ENCODE measurements around the gene FBXO8. TPM values are rescaled to one million over a fixed set of nuclear protein-coding genes. Genes with fewer than 3 reads are reported as not detected.

The FBXO8 gene
- total RNA-seq, 1 donor from 2014 or later = 41.0 TPM

DNA sequence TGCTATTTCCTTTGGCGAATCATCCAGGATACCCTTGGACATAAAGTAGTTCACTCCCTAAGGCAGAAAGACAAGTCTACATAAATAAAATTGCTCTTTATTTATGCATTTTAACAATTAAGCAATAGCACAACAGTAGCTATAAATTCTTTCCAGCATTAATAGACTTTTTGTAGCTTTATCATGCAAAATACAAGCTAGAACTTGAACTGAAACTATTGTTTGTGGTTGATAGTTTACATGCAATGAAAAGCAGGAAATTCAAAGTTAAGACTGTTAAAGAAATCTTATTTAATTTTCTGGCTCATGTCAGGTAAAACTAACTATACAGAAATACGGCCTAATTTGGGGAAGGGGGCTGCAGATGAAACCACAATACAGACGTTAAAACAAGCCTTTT lies 42.3 kb downstream of the FBXO8 start:
- DNase-seq = no peak

DNA sequence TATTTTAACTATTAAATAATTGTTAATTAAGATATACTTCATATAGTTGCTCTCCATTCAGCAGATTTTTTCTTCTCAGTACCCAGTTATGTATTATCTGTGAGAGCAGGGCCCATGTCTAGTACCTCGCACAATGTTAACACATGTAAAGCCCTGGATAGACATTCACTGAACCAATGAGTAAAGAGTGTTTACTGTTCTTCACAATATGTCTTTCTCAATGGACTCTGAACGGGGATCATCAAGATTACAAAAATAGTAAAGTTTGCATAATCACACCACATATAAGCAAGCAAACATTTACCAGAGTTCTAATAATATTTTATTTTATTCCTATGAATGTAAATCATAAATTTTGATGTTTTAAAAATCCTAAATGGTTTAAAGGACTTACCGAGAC lies 47.1 kb downstream of the FBXO8 start:
- no peak for DNase-seq

DNA sequence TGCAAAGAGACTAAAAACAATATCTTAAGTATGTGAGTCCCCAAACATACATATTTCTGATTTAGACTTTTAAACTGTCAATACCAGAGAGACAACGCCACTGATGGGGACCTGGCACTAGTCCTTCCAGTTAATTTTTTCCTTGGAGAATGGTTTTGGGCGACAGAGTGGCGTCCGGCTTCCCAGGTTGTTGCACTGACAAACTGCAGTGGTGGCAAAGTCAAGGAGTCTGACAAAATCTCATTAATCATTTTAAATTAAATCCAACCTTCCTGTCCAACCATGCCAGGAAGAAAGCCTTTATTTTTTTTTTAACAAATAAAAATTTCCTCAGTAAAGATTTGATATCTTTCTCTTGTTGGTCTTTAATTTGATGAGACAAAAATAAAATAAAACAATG lies 52.8 kb downstream of the FBXO8 start:
- no peak for DNase-seq

DNA sequence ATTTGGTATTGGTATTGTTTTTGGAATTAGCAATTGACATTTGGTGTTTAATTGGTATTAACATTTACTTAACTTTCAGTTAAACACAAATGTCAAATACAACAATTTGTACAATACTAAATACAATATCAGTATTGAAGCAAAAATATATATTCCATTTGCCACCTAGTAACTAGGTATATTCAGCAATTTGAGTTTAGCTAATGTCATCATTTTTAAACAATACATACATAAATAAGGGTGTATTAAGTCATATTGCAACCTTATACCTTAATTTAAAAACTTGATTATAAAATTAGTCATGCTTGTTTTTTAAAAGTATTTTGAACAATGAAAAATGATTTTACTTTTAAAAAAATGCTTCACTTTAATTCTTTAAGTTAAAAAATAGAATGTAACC lies 53.3 kb downstream of the FBXO8 start:
- DNase-seq = no peak

DNA sequence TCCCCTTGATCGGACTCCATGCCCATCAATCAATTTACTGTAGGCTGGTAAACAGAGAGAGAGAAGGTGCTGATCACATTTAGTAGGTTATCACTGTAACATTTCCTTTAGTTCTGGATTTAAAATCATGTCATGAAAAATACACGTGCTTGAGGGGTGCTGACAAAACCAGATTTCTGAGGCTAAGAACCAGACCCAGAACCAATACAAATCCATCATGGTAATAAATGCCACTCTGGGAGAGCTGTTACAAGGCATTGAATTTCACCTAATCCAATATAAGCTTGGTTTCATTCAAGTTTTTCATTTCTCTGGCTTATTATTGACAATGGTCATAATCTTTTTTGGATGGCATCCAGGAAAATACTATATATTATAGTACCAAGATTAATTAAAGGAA lies 54.5 kb downstream of the FBXO8 start:
- no peak for DNase-seq

DNA sequence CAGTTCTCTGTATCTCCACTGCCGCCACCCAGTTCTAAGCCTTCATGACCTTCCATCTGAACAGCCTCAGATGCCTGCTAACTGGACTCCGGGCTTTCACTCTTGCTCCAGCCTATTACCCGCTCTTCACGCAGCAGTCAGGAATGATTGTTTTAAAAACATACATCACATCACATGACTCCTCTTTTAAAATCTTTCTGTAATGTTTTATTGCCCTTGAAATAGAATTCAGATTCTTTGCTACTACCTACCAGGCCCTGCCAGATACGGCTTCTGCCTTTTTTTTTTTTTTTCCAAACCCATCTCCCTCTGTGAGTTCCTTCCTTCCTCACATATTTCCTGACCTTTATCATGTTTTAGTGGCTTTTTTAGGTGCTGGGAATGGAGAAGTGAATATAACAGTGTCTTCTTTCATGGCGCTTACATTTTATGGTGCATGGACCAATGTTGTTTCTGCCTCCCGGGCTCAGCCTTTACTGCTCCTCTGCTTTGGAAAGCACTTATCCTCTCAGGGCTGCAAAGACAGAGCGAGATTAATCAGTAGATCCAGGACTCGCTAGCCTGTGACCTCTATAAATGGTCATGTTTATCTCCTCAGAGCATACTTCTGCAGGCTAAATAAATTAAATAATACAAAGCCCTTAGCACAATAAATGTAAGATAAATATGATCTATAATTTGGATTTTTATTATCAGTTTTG lies 58.0 kb downstream of the FBXO8 start:
- no peak for DNase-seq

DNA sequence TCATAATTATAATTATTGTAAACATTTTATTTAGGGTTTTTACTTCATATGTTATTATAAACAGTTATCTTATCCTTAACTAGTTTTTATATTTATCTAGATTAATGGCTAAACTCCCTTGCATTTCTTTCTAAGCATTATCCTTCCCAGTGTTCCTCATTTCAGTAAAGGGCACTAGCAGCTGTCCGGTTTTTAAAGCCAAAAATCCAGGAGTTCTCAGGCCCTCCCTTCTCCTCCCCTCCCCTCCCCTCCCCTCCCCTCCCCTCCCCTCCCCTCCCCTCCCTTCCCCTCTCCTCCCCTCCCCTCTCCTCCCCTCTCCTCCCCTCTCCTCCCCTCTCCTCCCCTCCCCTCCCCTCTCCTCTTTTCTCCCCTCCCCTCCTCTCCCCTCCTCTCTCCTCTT lies 58.9 kb downstream of the FBXO8 start:
- no peak for DNase-seq

DNA sequence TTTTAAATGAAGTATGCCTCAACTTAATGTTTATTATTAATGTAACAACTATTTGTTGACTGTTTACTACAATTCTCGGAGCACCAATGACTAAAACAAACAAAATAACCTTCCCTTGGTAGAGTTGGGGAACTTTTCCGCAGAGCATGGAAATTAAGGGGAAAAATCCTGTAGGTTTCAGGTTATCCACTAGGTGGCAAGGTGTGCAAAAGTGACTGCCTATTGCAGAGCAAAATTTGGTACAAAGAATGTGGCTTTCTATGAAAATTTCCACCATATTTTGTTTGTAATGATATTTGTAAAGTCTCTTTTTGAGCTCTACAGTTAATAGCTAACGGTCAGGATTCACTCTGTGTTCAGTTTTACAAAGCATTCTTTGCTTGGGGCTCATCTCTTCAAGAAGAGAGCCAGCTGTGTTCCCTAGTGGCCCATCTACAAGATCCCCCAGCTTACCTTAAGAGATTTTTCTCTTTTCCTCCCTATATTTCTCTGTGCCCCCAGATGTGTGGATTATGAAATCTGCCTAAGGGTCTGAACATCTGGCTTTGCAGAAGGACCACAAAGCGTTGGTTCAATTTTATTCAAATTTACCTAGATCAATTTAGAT lies 61.1 kb downstream of the FBXO8 start:
- DNase-seq = peak; percentile 50

DNA sequence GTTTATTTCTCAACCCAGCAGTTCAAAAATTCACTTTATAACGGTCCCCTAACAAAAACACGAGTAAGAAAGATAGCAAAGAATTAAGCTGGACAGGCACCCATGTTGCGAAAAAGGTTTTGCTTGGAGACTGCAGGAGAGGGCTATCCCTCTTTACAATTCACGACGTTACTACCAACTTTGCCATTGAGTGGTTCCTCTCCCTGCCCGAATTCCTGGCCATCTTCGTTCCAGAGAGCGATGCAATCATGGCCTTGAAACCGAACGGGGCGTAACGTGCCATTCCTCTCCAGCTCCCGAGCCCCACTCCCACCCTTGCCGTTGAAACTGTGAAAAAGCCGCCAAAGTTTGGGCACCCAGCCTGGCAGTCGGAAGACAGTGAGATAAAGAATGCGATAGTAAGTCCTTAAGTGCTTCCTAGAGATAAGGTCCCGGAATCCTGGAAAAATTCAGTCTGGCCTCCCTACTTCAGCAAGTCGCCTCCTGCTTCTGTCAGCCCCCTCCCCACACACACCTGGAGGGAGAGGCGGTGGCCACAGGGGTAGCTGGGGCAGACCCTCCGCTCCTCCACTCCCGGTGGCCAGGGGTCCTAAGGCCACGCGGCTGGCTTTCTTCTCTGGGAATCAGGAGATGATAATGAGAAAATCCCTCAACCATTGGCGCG lies 65.2 kb downstream of the FBXO8 start:
- no peak for DNase-seq

DNA sequence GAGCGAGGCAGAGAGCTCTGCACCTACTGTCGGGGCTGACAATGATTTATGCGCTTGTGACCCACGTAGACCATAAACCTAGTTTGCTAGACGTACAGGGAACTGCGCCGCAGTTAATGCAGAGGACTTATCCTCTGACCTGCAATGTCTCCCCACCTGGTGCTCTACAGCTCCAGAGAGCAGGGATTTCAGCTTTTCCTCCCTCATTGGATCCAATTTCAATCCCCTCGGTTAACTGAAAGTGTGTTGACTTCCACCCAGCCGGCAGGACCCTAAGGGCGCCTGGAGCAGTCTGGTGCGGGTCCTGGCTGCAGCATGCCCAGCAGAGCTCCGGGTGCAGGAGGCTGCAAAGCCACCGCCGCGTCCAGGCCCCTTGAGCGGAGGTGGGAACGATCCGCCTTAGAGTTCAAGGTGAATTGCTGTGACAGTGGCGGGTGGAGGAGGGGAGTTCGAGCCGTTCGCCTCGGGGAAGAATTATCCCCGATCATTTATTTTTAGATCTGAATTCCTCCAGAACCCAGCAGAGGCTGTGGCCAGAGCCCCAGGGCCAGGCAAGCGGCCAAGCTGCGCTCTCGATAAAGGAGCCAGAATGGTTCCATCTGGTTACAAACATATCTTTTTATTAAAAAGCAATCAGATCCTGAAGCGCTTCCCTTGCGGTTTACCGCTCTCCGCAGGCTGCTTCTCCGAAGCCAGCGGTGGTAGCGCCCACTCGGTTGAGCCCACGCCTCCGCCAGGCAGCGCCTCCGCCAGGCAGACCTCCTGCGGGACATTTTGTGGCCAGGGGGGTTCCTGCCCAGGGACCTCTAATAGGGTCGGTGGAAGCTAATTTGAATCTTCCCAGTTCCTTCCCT lies 66.0 kb downstream of the FBXO8 start:
- DNase-seq = no peak

DNA sequence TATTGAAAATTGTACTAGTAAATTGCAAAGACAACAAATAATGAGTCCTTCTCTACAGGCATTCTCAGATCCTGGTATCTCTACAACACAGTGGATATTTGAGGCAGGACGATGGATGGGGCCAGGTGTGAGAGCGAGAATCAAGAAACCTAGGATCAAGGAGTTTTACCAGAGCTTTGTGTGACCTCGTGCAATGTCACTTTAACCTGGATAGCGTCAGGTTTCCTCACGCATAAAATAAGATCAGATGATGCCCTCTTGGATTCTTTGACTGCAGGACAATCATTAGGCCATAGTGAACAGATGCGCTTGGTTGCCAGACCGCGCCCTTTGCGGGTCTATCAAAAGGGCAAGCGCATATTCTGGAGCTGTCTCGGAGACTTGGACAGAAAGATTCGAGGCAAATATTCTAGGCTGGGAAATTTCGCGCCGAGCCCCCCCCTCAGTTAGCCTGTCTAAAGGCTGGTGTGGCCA lies 66.6 kb downstream of the FBXO8 start:
- DNase-seq = no peak

DNA sequence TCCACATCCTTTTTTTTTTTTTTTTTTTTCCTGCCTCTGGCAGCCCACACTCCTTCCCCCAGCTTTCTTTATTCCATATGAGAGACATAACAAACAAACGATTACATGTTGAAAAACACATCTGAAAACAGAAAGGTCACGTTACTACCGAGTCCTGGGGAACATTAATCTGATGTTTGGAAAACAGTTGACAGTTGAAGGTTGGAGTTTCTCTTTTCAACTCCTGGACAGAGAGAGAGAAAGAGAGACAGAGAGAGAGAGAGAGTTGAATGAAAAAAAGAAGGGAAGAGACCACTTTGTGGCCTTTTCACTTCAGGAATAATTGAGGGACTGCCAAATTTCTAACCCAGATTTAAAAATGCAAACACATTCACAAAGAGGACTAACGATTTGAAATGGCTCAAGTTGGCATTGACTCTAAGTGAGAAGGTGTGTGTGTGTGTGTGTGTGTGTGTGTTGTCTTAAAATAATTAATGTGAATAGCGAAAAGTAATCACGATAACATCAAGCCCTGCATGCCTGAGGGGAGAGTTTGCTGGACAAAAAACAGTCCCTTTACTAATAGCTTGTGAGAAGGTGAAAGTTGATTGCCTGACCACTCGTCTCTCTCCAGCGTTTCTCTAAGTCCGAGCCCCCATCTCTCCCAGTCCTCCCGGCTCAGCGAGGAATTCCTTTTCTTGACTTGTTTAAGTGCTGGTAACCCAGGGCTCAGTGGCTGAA lies 67.3 kb downstream of the FBXO8 start:
- DNase-seq = no peak

DNA sequence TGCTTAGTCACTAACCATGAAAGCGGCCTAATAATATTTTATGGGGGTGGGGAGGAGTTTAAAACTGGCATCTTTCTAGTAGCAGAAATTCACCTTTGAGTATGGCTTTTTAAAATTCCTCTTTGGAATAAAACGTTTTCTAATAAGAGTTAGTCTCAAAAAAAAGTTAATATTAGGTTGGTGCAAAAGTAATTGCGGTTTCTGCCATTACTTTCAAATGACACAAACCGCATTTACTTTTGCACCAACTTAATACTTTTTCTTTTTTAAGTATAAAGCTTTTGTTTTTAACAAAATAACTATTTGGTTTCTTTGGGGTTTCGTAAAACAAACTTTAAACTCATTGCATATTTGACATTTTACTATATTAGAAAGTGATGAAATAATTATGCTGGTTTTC lies 68.4 kb downstream of the FBXO8 start:
- no peak for DNase-seq

DNA sequence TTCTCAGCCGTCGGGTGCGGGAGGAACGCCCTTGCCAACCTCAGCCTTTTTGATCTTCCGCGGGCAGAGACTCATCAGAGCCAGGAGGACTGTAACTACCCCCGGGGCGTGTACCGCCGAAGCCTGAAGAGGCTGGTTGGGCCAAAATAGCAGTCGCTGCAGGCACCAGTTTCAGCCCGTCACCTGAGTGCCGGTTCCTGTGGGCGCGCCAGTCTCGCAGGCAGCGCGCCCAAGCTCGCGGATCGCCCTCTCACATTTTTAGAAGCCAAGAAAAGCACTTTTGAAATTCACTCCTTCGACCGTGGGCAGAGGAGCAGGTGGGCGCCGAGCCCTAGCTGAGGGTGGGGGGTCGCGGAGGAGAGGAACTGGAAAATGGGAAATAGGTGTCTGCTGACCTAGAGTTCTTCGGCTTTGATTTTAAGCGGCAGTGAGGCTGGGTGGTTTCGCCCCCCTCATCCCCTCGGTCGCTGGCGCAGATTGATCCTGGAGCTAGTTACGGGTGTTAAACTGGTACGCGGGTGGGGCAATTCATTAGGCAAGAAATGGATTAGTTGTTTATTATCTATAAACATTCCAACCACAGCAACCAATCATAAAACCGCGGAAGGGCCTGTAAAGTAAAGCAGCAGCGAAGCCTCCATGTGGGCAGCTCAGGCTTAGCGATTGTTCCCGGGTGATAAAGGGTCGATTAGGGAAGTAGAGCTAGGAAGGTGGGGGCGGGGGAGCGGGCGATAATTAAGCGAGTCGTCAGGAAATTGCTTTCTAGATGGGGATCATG lies 69.2 kb downstream of the FBXO8 start:
- no peak for DNase-seq

DNA sequence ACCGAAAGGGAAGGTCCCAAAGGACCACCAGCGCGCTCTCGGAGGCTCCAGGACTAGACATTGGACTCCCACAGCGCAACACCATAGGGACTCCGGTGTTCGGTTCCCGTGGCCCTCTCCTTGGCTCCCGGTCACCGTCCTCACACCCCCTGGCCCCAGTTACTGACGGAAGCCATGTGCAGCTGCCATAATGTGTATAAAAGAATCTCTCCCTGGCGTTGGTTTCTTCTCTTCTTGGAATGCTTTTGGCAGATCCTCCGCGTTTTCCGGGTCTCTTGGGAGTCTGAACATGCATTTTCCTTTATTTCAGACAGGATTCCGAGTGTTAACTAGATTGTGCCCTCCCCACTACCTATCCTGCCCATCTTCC lies 69.8 kb downstream of the FBXO8 start:
- DNase-seq = no peak

DNA sequence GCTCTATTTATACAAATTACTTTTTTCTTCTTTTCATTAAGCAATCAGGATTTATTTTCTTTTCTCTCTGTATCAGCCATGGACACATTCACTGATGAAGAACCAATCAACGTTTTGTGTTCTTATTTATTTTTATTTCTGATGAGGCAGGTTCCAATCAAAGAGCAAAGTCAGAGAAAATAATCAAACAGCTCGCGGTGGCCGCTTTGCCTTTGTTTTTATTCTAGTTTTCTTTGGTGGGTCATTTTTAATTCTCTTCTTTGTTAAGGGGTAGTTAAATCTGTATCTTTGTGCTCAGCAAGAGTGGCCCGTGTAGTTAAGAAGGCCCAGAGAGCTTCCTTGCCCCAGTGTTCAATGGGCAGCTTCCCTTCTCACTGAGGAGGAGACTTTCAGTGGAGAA lies 71.4 kb downstream of the FBXO8 start:
- DNase-seq = no peak

DNA sequence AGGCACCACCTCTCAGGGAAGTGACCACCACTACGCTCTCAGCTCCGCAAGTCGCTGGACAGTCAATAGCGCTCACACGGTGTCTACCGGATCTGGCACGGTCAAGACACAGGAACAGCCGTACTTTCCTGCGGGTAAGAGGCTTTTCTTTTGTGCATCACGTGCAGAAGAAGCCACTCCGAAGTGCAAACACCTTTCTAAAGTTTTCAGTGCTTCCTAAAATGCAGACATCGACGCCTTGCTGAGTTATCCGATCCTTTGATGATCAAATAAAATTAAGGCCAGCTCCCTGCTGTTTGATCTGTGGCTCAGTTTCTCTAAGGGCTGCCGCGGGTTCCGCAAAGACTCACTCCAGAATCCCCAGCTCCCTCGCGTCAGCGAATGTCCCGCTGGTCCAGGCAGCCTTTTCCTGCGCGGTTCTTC lies 71.8 kb downstream of the FBXO8 start:
- DNase-seq = no peak

DNA sequence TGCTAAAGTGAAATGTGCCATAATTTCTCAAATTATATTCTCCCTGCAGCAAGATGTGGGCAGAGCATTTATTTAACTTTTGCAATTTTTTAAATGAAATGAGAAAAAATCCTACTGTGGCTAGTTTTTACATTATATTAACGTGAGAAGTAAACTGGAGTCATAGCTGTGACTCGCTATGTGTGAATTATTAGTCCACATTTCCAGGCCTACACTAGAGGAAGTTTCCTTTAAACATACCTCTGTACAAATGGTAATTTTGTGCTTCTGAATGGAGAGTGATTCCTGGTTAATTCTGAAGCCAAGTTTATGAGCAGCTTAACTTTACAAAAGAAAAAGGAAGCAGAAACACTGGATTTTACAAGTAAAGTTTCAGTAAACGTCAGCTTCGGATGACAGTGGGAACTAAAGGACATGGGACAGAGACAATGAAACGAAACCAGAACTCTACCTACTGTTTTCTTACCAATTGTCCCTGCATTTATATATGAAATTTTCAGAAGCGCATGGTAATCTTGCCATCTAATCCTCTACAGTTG lies 72.4 kb downstream of the FBXO8 start:
- no peak for DNase-seq

DNA sequence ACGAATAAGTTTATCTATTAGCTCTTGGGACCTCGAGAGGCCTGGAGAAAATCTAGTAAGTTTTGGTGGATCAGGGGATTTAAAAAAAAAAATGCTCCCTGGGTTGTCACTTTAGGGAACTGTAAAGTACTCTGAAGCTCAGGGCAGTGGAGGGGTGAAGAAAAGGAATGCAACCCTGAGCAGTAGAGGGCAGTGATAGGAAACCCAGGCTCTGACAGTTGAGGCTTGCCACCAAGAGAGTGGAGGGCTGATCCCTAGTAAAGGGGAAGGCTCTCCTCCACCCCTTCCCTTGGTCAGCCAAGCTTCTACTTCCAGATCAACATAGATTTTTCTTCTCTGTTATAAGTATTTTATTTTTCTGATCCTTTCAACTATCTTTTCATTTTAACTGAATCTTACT lies 73.1 kb downstream of the FBXO8 start:
- DNase-seq = no peak

DNA sequence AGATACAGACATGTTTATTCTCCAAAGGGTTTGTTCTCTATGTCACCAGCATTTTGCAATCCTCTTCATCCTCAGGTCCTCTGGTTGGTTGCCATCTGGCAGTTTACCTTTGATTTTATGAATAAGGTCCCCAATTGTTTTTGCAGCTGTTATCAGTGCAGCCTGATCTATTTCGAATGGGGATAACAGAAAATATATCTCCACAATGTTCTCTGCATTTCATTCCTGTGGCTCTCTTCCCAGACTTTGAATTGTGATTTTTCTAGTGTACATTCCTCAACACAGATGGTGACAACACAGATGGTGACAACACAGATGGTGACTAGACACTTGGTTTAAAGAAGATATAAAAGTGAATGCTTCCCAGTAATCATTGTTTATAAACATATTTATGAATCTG lies 74.1 kb downstream of the FBXO8 start:
- no peak for DNase-seq

DNA sequence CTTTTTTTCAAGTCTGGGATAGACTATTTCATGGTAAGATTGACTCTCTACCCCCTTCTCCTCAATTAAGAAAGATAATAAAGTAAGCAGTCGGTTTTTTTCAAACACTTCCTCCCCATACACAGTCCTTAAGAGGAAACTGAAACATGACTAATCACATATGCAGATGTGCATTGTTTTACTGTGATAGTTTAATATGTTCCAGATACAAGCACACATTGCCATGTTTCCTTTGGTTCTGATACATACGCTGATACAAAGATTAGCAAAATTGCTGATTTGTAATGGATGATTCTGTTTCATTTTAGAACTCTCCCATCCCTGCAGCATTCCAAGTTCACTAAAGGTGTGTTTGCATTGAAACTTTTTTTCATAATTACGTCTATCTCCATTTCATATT lies 76.1 kb downstream of the FBXO8 start:
- no peak for DNase-seq

Measured in dermis blood vessel endothelial cell (primary cell).